Hematopoietic multipotent progenitor cell treated with erythropoietin and hydrocortisone succinate and interleukin-3 and kit ligand, for 17 days (in vitro differentiated cells): ENCODE results near the gene LPA.

Experiments
- DNase-seq: peaks from one replicate; pipeline ENCODE4 v3.0.0-alpha.2; 2015; ENCODE audit warnings: low spot score

The LPA gene

GRCh38 chr6:160510976-160511617, 153.0 kb downstream of the LPA start:
- no peak for DNase-seq

- no peak for DNase-seq
These were observed 153.9 kb downstream of the LPA start for GRCh38 chr6:160510199-160510598.

GRCh38 chr6:160509610-160510009, 154.5 kb downstream of the LPA start:
- DNase-seq: no peak

GRCh38 chr6:160508599-160508998, 155.5 kb downstream of the LPA start:
- no peak for DNase-seq

- no peak for DNase-seq
These were observed 156.7 kb downstream of the LPA start for GRCh38 chr6:160507420-160507819.

GRCh38 chr6:160505970-160506369, 158.1 kb downstream of the LPA start:
- no peak for DNase-seq

GRCh38 chr6:160500639-160501038, 163.4 kb downstream of the LPA start:
- DNase-seq: no peak

- DNase-seq: no peak
These were observed 169.5 kb downstream of the LPA start for GRCh38 chr6:160494576-160494975.

GRCh38 chr6:160489091-160489490, 175.0 kb downstream of the LPA start:
- no peak for DNase-seq

- no peak for DNase-seq
These were observed 177.0 kb downstream of the LPA start for GRCh38 chr6:160487116-160487515.
